Erythroblast (primary cell): ENCODE measurements around the gene MARCHF2.

ENCODE experiments used
- GATA1 ChIP-seq: IDR thresholded peaks from 2 replicates; pipeline ENCODE4 v1.6.1; 2011; ENCODE audit warnings: low read depth, mild to moderate bottlenecking, control low read depth, low read length, moderate library complexity
- POLR2A ChIP-seq: IDR thresholded peaks from 2 replicates; pipeline ENCODE4 v1.6.1; 2011; ENCODE audit warnings: mild to moderate bottlenecking, low read length

GRCh38 chr19:8366121-8366581 is 47.0 kb upstream of the MARCHF2 start:
- TF ChIP-seq POLR2A: no peak
- TF ChIP-seq GATA1: no peak
